ENCODE results near the gene GPATCH4. TPM values are rescaled to one million over a fixed set of nuclear protein-coding genes. Genes with fewer than 3 reads are reported as not detected.
"Not testable (repeated sequence)": the region's sequence is repeated elsewhere in the genome, so short reads cannot be mapped to it uniquely, and the experiment has no call there.

Gene GPATCH4
- total RNA-seq, 2 experiments from 2014 or later: 40.2 to 43.2 TPM

- CTCF ChIA-PET: interaction anchor here (1.0 to 5.2 kb wide), 9 partner anchors 15 to 162 kb away, joined by 3 to 34 read pairs (median 4); partner anchors contain the start of gene NES
- intact Hi-C loops (cut with micrococcal nuclease): no loop called here
- POLR2A ChIA-PET: interaction anchor here (1.0 kb wide), 1 partner anchor 42 kb away, joined by 3 read pairs; no protein-coding TSS in a partner anchor
- Mint-ChIP-seq H3K27ac (no peak overlapping the region), H3K27me3 (peaks cover 76% of the 10 kb centered on the region), H3K4me1 (ENCODE audit: low read depth) (peaks cover 24% of the 10 kb centered on the region), H3K36me3 (no peaks in the 10 kb centered on the region), H3K9me3 (no peaks in the 10 kb centered on the region), H3K4me3 (no peak overlapping the region)
- DNase-seq: no peak
These were observed 41.2 kb upstream of the GPATCH4 start for GRCh38 chr1:156642265-156643048.

DNA sequence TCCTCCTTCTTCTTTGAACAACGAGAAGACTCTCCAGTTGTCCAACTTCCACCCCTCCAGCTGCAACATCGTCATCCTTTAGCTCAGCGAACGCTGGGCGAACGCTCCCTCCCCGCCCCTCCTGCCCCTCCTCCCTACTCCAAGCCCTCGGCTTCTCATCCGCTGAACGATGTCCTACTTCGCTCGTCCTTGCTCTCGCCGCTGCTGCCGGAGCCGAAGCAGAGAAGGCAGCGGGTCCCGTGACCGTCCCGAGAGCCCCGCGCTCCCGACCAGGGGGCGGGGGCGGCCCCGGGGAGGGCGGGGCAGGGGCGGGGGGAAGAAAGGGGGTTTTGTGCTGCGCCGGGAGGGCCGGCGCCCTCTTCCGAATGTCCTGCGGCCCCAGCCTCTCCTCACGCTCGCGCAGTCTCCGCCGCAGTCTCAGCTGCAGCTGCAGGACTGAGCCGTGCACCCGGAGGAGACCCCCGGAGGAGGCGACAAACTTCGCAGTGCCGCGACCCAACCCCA is 40.5 kb upstream of the GPATCH4 start, which contains the start of gene BCAN:
BCAN (plus strand) TSS at position 357 of the 504 bp plus-strand sequence. CDS start 3,938 bp downstream, outside the sequence.
- no peaks in the 10 kb centered on the region for H3K36me3 Mint-ChIP-seq
- H3K27ac Mint-ChIP-seq: no peak within 1 kb of the TSS
- no peaks in the 10 kb centered on the region for H3K9me3 Mint-ChIP-seq
- ChIA-PET POLR2A (no interaction called here), CTCF (interaction anchor here (0.7 to 5.2 kb wide), 7 partner anchors 13 to 161 kb away, joined by 3 to 34 read pairs (median 5); no protein-coding TSS in a partner anchor)
- peaks cover 75% of the 10 kb centered on the region for H3K27me3 Mint-ChIP-seq
- H3K4me1 Mint-ChIP-seq (ENCODE audit: low read depth): peaks cover 24% of the 10 kb centered on the region
- intact Hi-C loops (cut with micrococcal nuclease): no loop called here
- no peak within 1 kb of the TSS for H3K4me3 Mint-ChIP-seq
- peak; percentile 34 for DNase-seq

DNA sequence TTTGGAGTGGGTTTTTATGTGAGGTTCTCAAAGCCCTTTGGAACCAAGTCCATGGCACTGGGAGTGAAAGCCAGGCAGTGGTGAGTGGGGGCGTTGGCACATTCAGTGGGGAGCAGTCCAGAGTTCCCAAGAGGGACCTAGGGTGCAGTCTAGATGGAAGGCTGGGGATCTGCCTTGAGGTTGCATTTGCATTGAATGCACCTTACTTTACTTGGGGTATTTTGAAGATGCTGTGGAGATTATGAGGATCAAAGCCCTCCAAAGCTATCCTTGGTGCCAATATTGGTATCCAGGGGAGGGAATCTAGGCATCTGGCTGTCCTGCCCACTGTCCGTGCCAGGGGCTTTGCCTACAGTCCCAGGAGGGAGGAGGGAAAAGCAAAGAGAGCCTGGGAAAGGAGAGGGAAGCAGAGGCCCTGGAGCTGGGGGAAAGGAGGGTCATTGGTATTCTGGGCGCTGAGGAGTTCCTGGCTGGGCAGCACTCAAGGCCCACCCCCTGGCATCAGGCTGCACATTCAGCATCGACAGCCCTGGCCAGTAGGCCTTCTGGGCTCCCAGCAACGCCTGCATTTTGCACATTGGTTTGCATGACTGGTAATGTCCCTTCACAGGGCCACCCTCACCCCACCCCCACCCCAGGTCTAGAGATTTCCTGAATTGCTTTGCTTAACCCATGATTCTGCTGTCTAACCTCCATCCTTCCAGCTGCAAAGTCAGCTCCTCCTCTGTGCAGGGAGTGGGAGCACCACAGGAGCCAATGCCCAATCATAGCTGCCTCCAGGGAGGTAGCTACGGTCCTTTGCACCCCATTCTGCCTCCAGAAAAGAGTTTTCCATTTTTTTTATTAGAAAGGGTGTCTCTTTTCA is 39.8 kb upstream of the GPATCH4 start:
- POLR2A ChIA-PET: no interaction called here
- H3K4me3 Mint-ChIP-seq: no peak overlapping the region

GRCh38 chr1:156639601-156640101 is 38.4 kb upstream of the GPATCH4 start:
- POLR2A ChIA-PET: no interaction called here
- H3K27ac Mint-ChIP-seq: no peak overlapping the region
- peaks cover 24% of the 10 kb centered on the region for H3K4me1 Mint-ChIP-seq (ENCODE audit: low read depth)
- intact Hi-C loops (cut with micrococcal nuclease): no loop called here
- H3K36me3 Mint-ChIP-seq: no peaks in the 10 kb centered on the region
- CTCF ChIA-PET: interaction anchor here (1.1 to 5.2 kb wide), 4 partner anchors 8 to 18 kb away, joined by 3 to 34 read pairs (median 16); no protein-coding TSS in a partner anchor
- no peak overlapping the region for H3K4me3 Mint-ChIP-seq
- no peaks in the 10 kb centered on the region for H3K9me3 Mint-ChIP-seq
- peaks cover 68% of the 10 kb centered on the region for H3K27me3 Mint-ChIP-seq
- DNase-seq: no peak

More for the DNA sequence above, 39.8 kb upstream of the GPATCH4 start:
- no peak for DNase-seq
- Mint-ChIP-seq H3K36me3 (no peaks in the 10 kb centered on the region), H3K27me3 (peaks cover 76% of the 10 kb centered on the region), H3K27ac (no peak overlapping the region), H3K9me3 (no peaks in the 10 kb centered on the region), H3K4me1 (ENCODE audit: low read depth) (peaks cover 24% of the 10 kb centered on the region)
- CTCF ChIA-PET: interaction anchor here (0.7 to 5.2 kb wide), 9 partner anchors 9 to 160 kb away, joined by 3 to 34 read pairs (median 4); no protein-coding TSS in a partner anchor
- intact Hi-C loops (cut with micrococcal nuclease): no loop called here

DNA sequence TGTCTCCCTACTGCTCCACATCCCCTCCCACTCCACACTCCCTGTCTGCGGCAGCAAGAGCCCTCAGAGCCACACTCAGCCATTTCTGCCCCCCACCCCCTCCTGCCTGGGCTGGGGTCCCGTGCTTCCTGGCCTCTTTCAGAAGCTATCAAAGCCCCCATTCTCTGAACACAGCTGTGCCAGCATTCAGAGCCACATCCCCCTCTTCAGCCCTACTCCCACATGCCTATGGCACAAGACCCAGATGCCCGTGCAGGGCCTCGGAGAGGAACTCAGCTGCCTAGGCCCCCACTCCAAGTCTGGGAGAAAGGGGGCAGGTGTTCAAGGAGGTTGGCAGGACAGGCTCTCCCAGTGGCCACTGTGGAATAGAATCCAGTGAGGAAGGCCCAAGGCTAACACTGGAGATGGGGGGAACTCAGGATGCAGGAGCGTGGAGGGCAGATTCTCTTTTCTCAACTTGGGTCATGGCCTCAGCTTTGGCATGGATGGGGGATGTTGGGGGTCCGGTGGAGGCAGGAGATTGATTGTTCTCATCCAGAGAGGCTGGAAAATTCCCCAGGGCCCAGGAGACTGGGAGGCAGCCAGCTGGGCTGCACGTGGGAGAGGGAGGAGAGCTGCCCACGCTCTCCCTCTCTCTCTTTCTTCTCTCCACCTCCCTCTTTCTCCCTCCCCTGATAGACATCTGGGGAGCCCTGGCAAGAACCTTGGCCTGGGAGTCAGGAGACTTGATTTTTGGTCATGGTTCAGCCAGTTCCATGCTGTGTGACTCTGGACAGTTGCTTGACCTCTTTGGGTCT is 37.1 kb upstream of the GPATCH4 start:
- no peaks in the 10 kb centered on the region for H3K36me3 Mint-ChIP-seq
- DNase-seq: no peak
- no peaks in the 10 kb centered on the region for H3K9me3 Mint-ChIP-seq
- intact Hi-C loops (cut with micrococcal nuclease): no loop called here
- peaks cover 19% of the 10 kb centered on the region for H3K4me1 Mint-ChIP-seq (ENCODE audit: low read depth)
- no peak overlapping the region for H3K4me3 Mint-ChIP-seq
- POLR2A ChIA-PET: no interaction called here
- no peak overlapping the region for H3K27ac Mint-ChIP-seq
- H3K27me3 Mint-ChIP-seq: peaks cover 63% of the 10 kb centered on the region
- CTCF ChIA-PET: interaction anchor here (0.9 to 1.7 kb wide), 2 partner anchors 20 to 88 kb away, joined by 4 read pairs; no protein-coding TSS in a partner anchor

DNA sequence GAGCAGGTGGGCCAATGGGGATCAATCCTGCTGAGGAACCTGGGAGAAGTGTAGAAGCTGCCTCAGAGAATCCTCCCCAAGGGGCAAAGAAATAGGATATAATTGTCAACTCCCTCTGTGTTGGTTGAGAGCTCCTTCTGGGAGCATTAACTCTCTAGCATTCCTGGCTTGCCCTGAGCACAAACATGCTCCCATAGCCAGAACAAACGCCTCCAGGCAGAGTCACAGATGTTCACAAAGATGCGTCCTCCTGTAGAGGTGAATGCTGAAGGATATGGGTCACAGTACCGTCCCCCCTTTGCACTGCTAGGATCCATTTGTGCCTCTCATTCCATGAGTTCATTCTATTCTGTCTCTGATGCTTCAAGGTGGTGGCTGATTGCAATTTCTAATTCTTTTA is 31.1 kb upstream of the GPATCH4 start:
- ChIA-PET POLR2A (no interaction called here), CTCF (interaction anchor here (1.0 to 1.3 kb wide), 3 partner anchors 8 to 26 kb away, joined by 3 to 5 read pairs (median 3); no protein-coding TSS in a partner anchor)
- Mint-ChIP-seq H3K27me3 (peaks cover 41% of the 10 kb centered on the region), H3K9me3 (no peaks in the 10 kb centered on the region), H3K36me3 (no peaks in the 10 kb centered on the region), H3K4me1 (ENCODE audit: low read depth) (no peaks in the 10 kb centered on the region), H3K4me3 (no peak overlapping the region), H3K27ac (no peak overlapping the region)
- intact Hi-C loops (cut with micrococcal nuclease): no loop called here
- DNase-seq: no peak

GRCh38 chr1:156631152-156631551 is 29.9 kb upstream of the GPATCH4 start:
- peaks cover 40% of the 10 kb centered on the region for H3K27me3 Mint-ChIP-seq
- H3K4me3 Mint-ChIP-seq; H3K4me1 Mint-ChIP-seq (ENCODE audit: low read depth); H3K27ac Mint-ChIP-seq; DNase-seq; intact Hi-C loops (cut with micrococcal nuclease); H3K36me3 Mint-ChIP-seq; H3K9me3 Mint-ChIP-seq: not testable (repeated sequence)
- ChIA-PET CTCF (interaction anchor here (0.6 to 1.8 kb wide), 6 partner anchors 9 to 51 kb away, joined by 3 to 5 read pairs (median 4); no protein-coding TSS in a partner anchor), POLR2A (interaction anchor here (0.5 kb wide), 1 partner anchor 167 kb away, joined by 3 read pairs; no protein-coding TSS in a partner anchor)

DNA sequence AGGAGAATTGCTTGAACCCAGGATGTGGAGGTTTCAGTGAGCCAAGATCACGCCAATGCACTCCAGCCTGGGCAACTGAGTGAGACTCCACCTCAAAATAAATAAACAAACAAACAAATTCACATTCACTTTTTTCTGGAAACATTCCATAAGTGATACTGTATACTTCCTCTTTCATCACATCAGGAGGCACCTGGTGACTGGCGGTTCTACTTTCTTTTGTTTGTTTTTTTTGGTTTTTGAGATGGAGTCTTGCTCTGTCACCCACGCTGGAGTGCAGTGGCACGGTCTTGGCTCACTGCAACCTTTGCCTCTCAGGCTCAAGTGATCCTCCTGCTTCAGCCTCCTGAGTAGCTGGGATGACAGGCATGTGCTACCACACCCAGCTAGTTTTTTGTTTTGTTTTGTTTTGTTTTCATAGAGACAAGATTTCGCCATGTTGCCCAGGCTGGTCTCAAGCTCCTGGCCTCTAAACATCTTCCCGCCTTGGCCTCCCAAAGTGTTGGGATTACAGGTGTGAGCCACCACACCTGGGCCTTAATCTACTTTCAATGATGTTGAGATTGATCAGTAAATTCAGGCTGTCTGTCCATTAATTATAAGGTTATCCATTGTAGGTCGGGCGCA is 28.7 kb upstream of the GPATCH4 start:
- no peak for DNase-seq
- intact Hi-C loops (cut with micrococcal nuclease): no loop called here
- ChIA-PET CTCF (interaction anchor here (1.2 to 9.6 kb wide), 3 partner anchors 10 to 43 kb away, joined by 4 to 209 read pairs (median 4); no protein-coding TSS in a partner anchor), POLR2A (no interaction called here)
- peaks cover 45% of the 10 kb centered on the region for H3K27me3 Mint-ChIP-seq
- H3K9me3 Mint-ChIP-seq: no peaks in the 10 kb centered on the region
- no peaks in the 10 kb centered on the region for H3K36me3 Mint-ChIP-seq
- no peak overlapping the region for H3K4me3 Mint-ChIP-seq
- no peak overlapping the region for H3K27ac Mint-ChIP-seq
- H3K4me1 Mint-ChIP-seq (ENCODE audit: low read depth): peaks cover 6% of the 10 kb centered on the region

GRCh38 chr1:156627313-156627880 is 26.1 kb upstream of the GPATCH4 start:
- no peaks in the 10 kb centered on the region for H3K36me3 Mint-ChIP-seq
- H3K27ac Mint-ChIP-seq: no peak overlapping the region
- no peak overlapping the region for H3K4me3 Mint-ChIP-seq
- peaks cover 51% of the 10 kb centered on the region for H3K27me3 Mint-ChIP-seq
- ChIA-PET POLR2A (no interaction called here), CTCF (interaction anchor here (0.6 to 9.6 kb wide), 30 partner anchors 9 to 905 kb away, joined by 3 to 209 read pairs (median 5); partner anchors contain the start of genes BCAN, CRABP2, HAPLN2 and ISG20L2)
- peaks cover 10% of the 10 kb centered on the region for H3K4me1 Mint-ChIP-seq (ENCODE audit: low read depth)
- DNase-seq: peak; percentile 49
- intact Hi-C loops (cut with micrococcal nuclease): loop anchor here (1.0 kb wide), 2 partner anchors 30 to 51 kb away; no protein-coding TSS in a partner anchor
- no peaks in the 10 kb centered on the region for H3K9me3 Mint-ChIP-seq

DNA sequence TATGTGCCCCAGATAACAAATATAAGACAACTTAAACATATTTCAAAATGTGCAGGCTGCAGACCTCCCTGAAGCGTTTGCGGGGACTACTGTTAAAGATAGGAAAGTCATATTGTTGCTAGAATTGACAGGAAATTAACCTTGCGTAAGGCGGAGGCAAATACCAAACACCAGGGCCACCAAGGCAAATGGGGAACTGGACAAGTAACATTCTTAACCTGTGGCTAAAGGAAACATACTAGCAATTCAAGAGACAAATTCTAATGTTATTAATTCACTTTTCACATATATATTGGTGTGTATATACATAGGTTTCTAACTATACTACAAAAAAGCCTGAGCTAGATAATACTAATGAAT is 24.8 kb upstream of the GPATCH4 start:
- intact Hi-C loops (cut with micrococcal nuclease): no loop called here
- H3K36me3 Mint-ChIP-seq: no peaks in the 10 kb centered on the region
- no peak overlapping the region for H3K27ac Mint-ChIP-seq
- peak overlapping the region; percentile 48 for H3K4me3 Mint-ChIP-seq
- no peaks in the 10 kb centered on the region for H3K9me3 Mint-ChIP-seq
- peaks cover 10% of the 10 kb centered on the region for H3K4me1 Mint-ChIP-seq (ENCODE audit: low read depth)
- H3K27me3 Mint-ChIP-seq: peaks cover 47% of the 10 kb centered on the region
- ChIA-PET CTCF (interaction anchor here (0.9 to 9.6 kb wide), 19 partner anchors 8 to 265 kb away, joined by 3 to 209 read pairs (median 12); partner anchors contain the start of genes BCAN, HAPLN2, ISG20L2 and METTL25B), POLR2A (no interaction called here)
- DNase-seq: no peak
